OCI-LY1 (cell line): Measurements from ENCODE around the gene SMAD6.

Experiments used
- H2AFZ ChIP-seq: fragments of 200-600 bp; sonication (generic), shearing (Covaris generic); 2 replicates; pipeline ENCODE4 v1.6.0; 2014; ENCODE audit warnings: antibody characterized with exemption, mild to moderate bottlenecking, low read length
- H3F3A ChIP-seq: fragments of 200-600 bp; sonication (generic), shearing (Covaris generic); 2 replicates; pipeline ENCODE4 v1.6.0; 2014; ENCODE audit warnings: mild to moderate bottlenecking, antibody characterized with exemption, low read length, moderate library complexity; ENCODE audit not compliant: insufficient read depth
- H3K27ac ChIP-seq: fragments of 200-600 bp; sonication (generic); 2 replicates; pipeline ENCODE4 v1.5.1; 2014; ENCODE audit warnings: low read length, mixed run types, mild to moderate bottlenecking, low read depth; ENCODE audit not compliant: poor library complexity, severe bottlenecking
- H3K27me3 ChIP-seq: fragments of 200-600 bp; sonication (generic); 2 replicates; pipeline ENCODE4 v1.6.0; 2014; ENCODE audit warnings: antibody characterized with exemption, mild to moderate bottlenecking, low read length, moderate library complexity; ENCODE audit not compliant: insufficient read depth
- H3K36me3 ChIP-seq: fragments of 200-600 bp; sonication (generic); 2 replicates; pipeline ENCODE4 v1.6.1; 2014; ENCODE audit warnings: mild to moderate bottlenecking, antibody characterized with exemption, low read length, moderate library complexity, mixed read lengths; ENCODE audit not compliant: insufficient read depth
- H3K4me1 ChIP-seq: fragments of 200-600 bp; sonication (generic); 2 replicates; pipeline ENCODE4 v1.5.1; 2014; ENCODE audit warnings: mild to moderate bottlenecking, low read length, moderate library complexity; ENCODE audit not compliant: insufficient read depth, severe bottlenecking
- H3K4me2 ChIP-seq: fragments of 200-600 bp; sonication (generic), shearing (Covaris generic); 2 replicates; pipeline ENCODE4 v1.6.1; 2014; ENCODE audit warnings: low read length
- H3K4me3 ChIP-seq: fragments of 200-600 bp; sonication (generic); 2 replicates; pipeline ENCODE4 v1.5.1; 2014; ENCODE audit warnings: low read length, low read depth, mild to moderate bottlenecking, mixed read lengths; ENCODE audit not compliant: poor library complexity, severe bottlenecking
- H3K79me2 ChIP-seq: fragments of 200-600 bp; shearing (Covaris generic); 2 replicates; pipeline ENCODE4 v1.6.1; 2016; ENCODE audit warnings: mixed run types, low read length, mixed read lengths; ENCODE audit not compliant: insufficient read depth
- H3K9ac ChIP-seq: fragments of 200-600 bp; sonication (generic), shearing (Covaris generic); 2 replicates; pipeline ENCODE4 v1.6.1; 2014; ENCODE audit warnings: mild to moderate bottlenecking, low read length, mixed read lengths
- H3K9me2 ChIP-seq: fragments of 200-600 bp; sonication (generic), shearing (Covaris generic); 2 replicates; pipeline ENCODE4 v1.6.1; 2014; ENCODE audit warnings: low read depth, mild to moderate bottlenecking, low read length, mixed read lengths
- H3K9me3 ChIP-seq: fragments of 200-600 bp; shearing (Covaris generic); 2 replicates; pipeline ENCODE4 v1.6.1; 2014; ENCODE audit warnings: low read length, mixed read lengths
- H4K20me1 ChIP-seq: fragments of 200-600 bp; sonication (generic), shearing (Covaris generic); 2 replicates; pipeline ENCODE4 v1.6.0; 2016; ENCODE audit warnings: mild to moderate bottlenecking, low read length; ENCODE audit not compliant: insufficient read depth
- CTCF ChIP-seq: fragments of 200-600 bp; sonication (generic), shearing (Covaris generic); IDR thresholded peaks from 2 replicates; pipeline ENCODE4 v1.5.1; 2017; ENCODE audit warnings: mild to moderate bottlenecking, antibody characterized with exemption, low read length, moderate library complexity, mixed read lengths
- EZH2 ChIP-seq: fragments of 200-600 bp; sonication (generic), shearing (Covaris generic); IDR thresholded peaks from 2 replicates; pipeline ENCODE4 v1.8.0; 2017; ENCODE audit warnings: borderline replicate concordance, mixed run types, mild to moderate bottlenecking, antibody characterized with exemption, low read length, moderate library complexity, mixed read lengths

The SMAD6 gene

GRCh38 chr15:66709884-66710283, 7.8 kb downstream of the SMAD6 start:
- Histone ChIP-seq H3K27me3 (no peaks in the 10 kb centered on the region), H3K4me1 (peaks cover 95% of the 10 kb centered on the region), H3K36me3 (no peaks in the 10 kb centered on the region; the same call in 1 of the 2 replicates), H3F3A (no peaks in the 10 kb centered on the region), H4K20me1 (no peaks in the 10 kb centered on the region), H3K27ac (peak overlapping the region; percentile 100), H3K79me2 (peaks cover 4% of the 10 kb centered on the region; the same call in 1 of the 2 replicates), H3K4me3 (no peak overlapping the region), H3K9me2 (no peaks in the 10 kb centered on the region), H3K4me2 (peak overlapping the region; percentile 6; the same call in 1 of the 2 replicates), H3K9me3 (no peaks in the 10 kb centered on the region), H3K9ac (peak overlapping the region; percentile 2; the same call in 1 of the 2 replicates), H2AFZ (no peak overlapping the region)
- TF ChIP-seq EZH2 = no peak
- no peak for TF ChIP-seq CTCF

GRCh38 chr15:66711260-66711659, 9.2 kb downstream of the SMAD6 start:
- peak overlapping the region; percentile 100 for H3K27ac ChIP-seq
- peaks cover 3% of the 10 kb centered on the region; the same call in 1 of the 2 replicates for H3K36me3 ChIP-seq
- no peaks in the 10 kb centered on the region for H3K79me2 ChIP-seq
- H4K20me1 ChIP-seq = no peaks in the 10 kb centered on the region
- H3K4me1 ChIP-seq = peaks cover 95% of the 10 kb centered on the region
- no peaks in the 10 kb centered on the region for H3K9me3 ChIP-seq
- H3K4me2 ChIP-seq = peak overlapping the region; percentile 9; the same call in 1 of the 2 replicates
- H3K9me2 ChIP-seq = no peaks in the 10 kb centered on the region
- peak overlapping the region; percentile 2; the same call in 1 of the 2 replicates for H3K9ac ChIP-seq
- H2AFZ ChIP-seq = no peak overlapping the region
- H3F3A ChIP-seq = no peaks in the 10 kb centered on the region
- TF ChIP-seq EZH2 = no peak
- no peak for TF ChIP-seq CTCF
- H3K4me3 ChIP-seq = no peak overlapping the region
- H3K27me3 ChIP-seq = no peaks in the 10 kb centered on the region

GRCh38 chr15:66711862-66712261, 9.8 kb downstream of the SMAD6 start:
- peak overlapping the region; percentile 100 for H3K27ac ChIP-seq
- peaks cover 95% of the 10 kb centered on the region for H3K4me1 ChIP-seq
- H3K4me2 ChIP-seq = peak overlapping the region; percentile 9; the same call in 1 of the 2 replicates

More at GRCh38 chr15:66711862-66712261, 9.8 kb downstream of the SMAD6 start:
- Histone ChIP-seq H2AFZ (no peak overlapping the region), H3K27me3 (no peaks in the 10 kb centered on the region), H3K36me3 (peaks cover 9% of the 10 kb centered on the region; the same call in 1 of the 2 replicates), H3K9me2 (no peaks in the 10 kb centered on the region), H4K20me1 (no peaks in the 10 kb centered on the region), H3K4me3 (no peak overlapping the region), H3K9me3 (no peaks in the 10 kb centered on the region), H3F3A (no peaks in the 10 kb centered on the region), H3K79me2 (no peaks in the 10 kb centered on the region), H3K9ac (peak overlapping the region; percentile 2; the same call in 1 of the 2 replicates)
- TF ChIP-seq EZH2 (no peak), CTCF (no peak)
